Neural cell (in vitro differentiated cells): ENCODE measurements around the gene LMOD2.

ENCODE experiments used
- EP300 ChIP-seq: fragments of 450-650 bp; conservative IDR thresholded peaks from 2 replicates; pipeline ENCODE4 v1.6.1; 2014; ENCODE audit warnings: antibody characterized with exemption, mild to moderate bottlenecking, moderate library complexity; ENCODE audit not compliant: poor library complexity, severe bottlenecking
- EZH2 ChIP-seq: fragments of 200-600, 300-800 bp; shearing (Covaris generic), sonication (generic); IDR thresholded peaks from 2 replicates; pipeline ENCODE4 v1.6.1; 2014; ENCODE audit warnings: antibody characterized with exemption, low read length, borderline replicate concordance, mild to moderate bottlenecking; ENCODE audit not compliant: insufficient read depth, poor library complexity, severe bottlenecking
- MXI1 ChIP-seq: fragments of 450-650 bp; conservative IDR thresholded peaks from 2 replicates; pipeline ENCODE4 v1.6.1; 2014; ENCODE audit warnings: antibody characterized with exemption, mild to moderate bottlenecking; ENCODE audit not compliant: poor library complexity, severe bottlenecking
- POLR2AphosphoS5 ChIP-seq: IDR thresholded peaks from 2 replicates; pipeline ENCODE4 v1.6.1; 2012
- RAD21 ChIP-seq: fragments of 450-650 bp; conservative IDR thresholded peaks from 2 replicates; pipeline ENCODE4 v1.6.1; 2014; ENCODE audit warnings: antibody characterized with exemption, mild to moderate bottlenecking, moderate library complexity
- SMC3 ChIP-seq: fragments of 450-650 bp; conservative IDR thresholded peaks from 2 replicates; pipeline ENCODE4 v1.6.1; 2014; ENCODE audit warnings: antibody characterized with exemption, mild to moderate bottlenecking, moderate library complexity; ENCODE audit not compliant: poor library complexity
- TAF1 ChIP-seq: IDR thresholded peaks from 2 replicates; pipeline ENCODE4 v1.6.1; 2012; ENCODE audit warnings: low read depth
- TF ChIP-seq, protein P1 (sequence below): fragments of 450-650 bp; IDR thresholded peaks from 2 replicates; pipeline ENCODE4 v1.5.1; 2014; ENCODE audit warnings: antibody characterized with exemption, mild to moderate bottlenecking, moderate library complexity; ENCODE audit not compliant: poor library complexity, severe bottlenecking

DNA sequence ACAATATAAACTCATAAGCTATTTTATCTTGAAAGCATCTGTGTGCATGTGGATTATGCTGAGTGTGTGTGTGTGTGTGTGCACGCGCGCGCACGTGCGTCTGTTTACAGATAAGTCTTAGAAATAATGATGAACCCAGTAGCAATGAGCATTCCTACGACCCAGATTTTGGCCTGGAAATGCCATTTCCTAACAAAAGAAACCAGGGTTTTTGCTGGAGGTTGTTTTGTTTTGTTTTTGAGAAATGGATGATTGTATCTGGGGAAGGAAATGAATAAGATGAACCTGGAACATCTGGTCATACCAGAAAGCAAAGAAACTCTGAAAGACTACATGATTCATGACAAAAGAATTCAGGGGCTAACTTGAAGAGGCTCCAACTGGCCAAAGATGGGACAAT lies 22.1 kb upstream of the LMOD2 start:
- TF ChIP-seq, protein P1, sequence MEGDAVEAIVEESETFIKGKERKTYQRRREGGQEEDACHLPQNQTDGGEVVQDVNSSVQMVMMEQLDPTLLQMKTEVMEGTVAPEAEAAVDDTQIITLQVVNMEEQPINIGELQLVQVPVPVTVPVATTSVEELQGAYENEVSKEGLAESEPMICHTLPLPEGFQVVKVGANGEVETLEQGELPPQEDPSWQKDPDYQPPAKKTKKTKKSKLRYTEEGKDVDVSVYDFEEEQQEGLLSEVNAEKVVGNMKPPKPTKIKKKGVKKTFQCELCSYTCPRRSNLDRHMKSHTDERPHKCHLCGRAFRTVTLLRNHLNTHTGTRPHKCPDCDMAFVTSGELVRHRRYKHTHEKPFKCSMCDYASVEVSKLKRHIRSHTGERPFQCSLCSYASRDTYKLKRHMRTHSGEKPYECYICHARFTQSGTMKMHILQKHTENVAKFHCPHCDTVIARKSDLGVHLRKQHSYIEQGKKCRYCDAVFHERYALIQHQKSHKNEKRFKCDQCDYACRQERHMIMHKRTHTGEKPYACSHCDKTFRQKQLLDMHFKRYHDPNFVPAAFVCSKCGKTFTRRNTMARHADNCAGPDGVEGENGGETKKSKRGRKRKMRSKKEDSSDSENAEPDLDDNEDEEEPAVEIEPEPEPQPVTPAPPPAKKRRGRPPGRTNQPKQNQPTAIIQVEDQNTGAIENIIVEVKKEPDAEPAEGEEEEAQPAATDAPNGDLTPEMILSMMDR: no peak
- TF ChIP-seq EP300 (no peak), POLR2AphosphoS5 (no peak), EZH2 (no peak), SMC3 (no peak), MXI1 (no peak), TAF1 (no peak), RAD21 (no peak)
